Activated T-cell treated with anti-CD3 and anti-CD28 coated beads for 24 hours (primary cell): ENCODE results near the gene PCBP4.
A peak's percentile ranks its signal among the peaks of the same experiment; 100 is the strongest.

Experiments used
- DNase-seq: peaks from one replicate; pipeline ENCODE4 v3.0.0-alpha.2; 2020; ENCODE audit warnings: low read depth

PCBP4 gene

GRCh38 chr3:51970606-51971300 is 3.5 kb upstream of the PCBP4 start:
- DNase-seq, result no peak

- no peak for DNase-seq
These were observed 2.6 kb upstream of the PCBP4 start for GRCh38 chr3:51969841-51970240.

- DNase-seq, result no peak
These were observed 1.8 kb upstream of the PCBP4 start for GRCh38 chr3:51968883-51969678.

GRCh38 chr3:51968170-51968775 is 1.0 kb upstream of the PCBP4 start:
- DNase-seq, result no peak

GRCh38 chr3:51966922-51967383 is 301 bp downstream of the PCBP4 start:
- no peak for DNase-seq

GRCh38 chr3:51966486-51966885 is 768 bp downstream of the PCBP4 start:
- DNase-seq, result no peak

GRCh38 chr3:51966016-51966415 is 1.2 kb downstream of the PCBP4 start:
- no peak for DNase-seq

GRCh38 chr3:51964521-51964920 is 2.7 kb downstream of the PCBP4 start:
- no peak for DNase-seq

- no peak for DNase-seq
These were observed 3.3 kb downstream of the PCBP4 start for GRCh38 chr3:51963951-51964451.

- no peak for DNase-seq
These were observed 4.3 kb downstream of the PCBP4 start for GRCh38 chr3:51962854-51963530.

GRCh38 chr3:51961602-51962569 is 5.4 kb downstream of the PCBP4 start:
- no peak for DNase-seq

GRCh38 chr3:51961011-51961410 is 6.2 kb downstream of the PCBP4 start:
- no peak for DNase-seq

GRCh38 chr3:51960386-51960785 is 6.9 kb downstream of the PCBP4 start:
- no peak for DNase-seq

GRCh38 chr3:51959651-51960050 is 7.6 kb downstream of the PCBP4 start:
- no peak for DNase-seq

- no peak for DNase-seq
These were observed 8.4 kb downstream of the PCBP4 start for GRCh38 chr3:51958603-51959521.

- DNase-seq, result no peak
These were observed 9.6 kb downstream of the PCBP4 start for GRCh38 chr3:51957520-51958205.

GRCh38 chr3:51955893-51956770 is 11.1 kb downstream of the PCBP4 start:
- peak; percentile 30 for DNase-seq

- DNase-seq, result no peak
These were observed 11.9 kb downstream of the PCBP4 start, which contains the start of gene GPR62 for GRCh38 chr3:51955175-51955892. Gene GPR62 (plus strand): TSS chr3:51955381. CDS start chr3:51955653, 272 bp downstream.
